ENCODE results near the gene ARHGEF17. TPM values are rescaled to one million over a fixed set of nuclear protein-coding genes. Genes with fewer than 3 reads are reported as not detected.

ARHGEF17 gene
- total and polyA plus RNA-seq, 8 donors = 5.0 to 66.5 (median 33.6) TPM

GRCh38 chr11:73334384-73335203 lies 26.5 kb downstream of the ARHGEF17 start:
- DNase-seq = peak; percentile 65 to 89
- TF ChIP-seq POLR2AphosphoS5 (IDR thresholded peaks at IDR 0.05) = peak in 1 of 3 donors; percentile 61
- no peak for TF ChIP-seq CTCF (IDR thresholded peaks at IDR 0.05)
- Histone ChIP-seq H3K27me3 (no peaks in the 10 kb centered on the region), H3K4me3 (no peak overlapping the region), H3K36me3 (peaks cover 0 to 9% (median 0%) of the 10 kb centered on the region in 4 donors), H3K9me3 (no peaks in the 10 kb centered on the region), H3K4me1 (peaks cover 37 to 87% (median 63%) of the 10 kb centered on the region in 4 donors), H3K27ac (peak overlapping the region; percentile 31 to 80 (median 70))
- 35 to 45% (median 38%) methylated on average over 6 of the region's 6 CpGs for WGBS, 5 donors
- intact Hi-C loops (cut with DNase I; ENCODE audit: low total_unique reads) = loop anchor here (5.0 kb wide), 1 partner anchor 32 kb away; no protein-coding TSS in a partner anchor

GRCh38 chr11:73335204-73335923 lies 27.3 kb downstream of the ARHGEF17 start:
- Histone ChIP-seq H3K4me3 (no peak overlapping the region), H3K27ac (peak overlapping the region in 4 of 5 donors; percentile 42 to 80 (median 72)), H3K36me3 (peaks cover 0 to 9% (median 0%) of the 10 kb centered on the region in 4 donors), H3K4me1 (peaks cover 37 to 86% (median 62%) of the 10 kb centered on the region in 4 donors), H3K9me3 (no peaks in the 10 kb centered on the region), H3K27me3 (no peaks in the 10 kb centered on the region)
- intact Hi-C loops (cut with DNase I; ENCODE audit: low total_unique reads) = loop anchor here (5.0 kb wide), 1 partner anchor 33 kb away; no protein-coding TSS in a partner anchor
- 7 to 18% (median 14%) methylated on average over 3 to 4 of the region's 4 CpGs for WGBS, 5 donors
- DNase-seq = peak; percentile 87 to 94
- TF ChIP-seq POLR2AphosphoS5 (IDR thresholded peaks at IDR 0.05) = peak in 1 of 3 donors; percentile 70
- TF ChIP-seq POLR2A (IDR thresholded peaks at IDR 0.05) = no peak
- peak in 6 of 7 experiments; percentile 24 to 99 (median 96) for TF ChIP-seq CTCF (IDR thresholded peaks at IDR 0.05)
- no peak for TF ChIP-seq EP300 (IDR thresholded peaks at IDR 0.05)

GRCh38 chr11:73337846-73338245 lies 29.8 kb downstream of the ARHGEF17 start:
- 81 to 92% (median 91%) methylated on average over 2 of the region's 2 CpGs; no CpG with 5 or more reads in 1 of the 5 donors for WGBS, 5 donors
- Histone ChIP-seq H3K4me3 (no peak overlapping the region), H3K27me3 (no peaks in the 10 kb centered on the region), H3K9me3 (no peaks in the 10 kb centered on the region), H3K36me3 (peaks cover 0 to 9% (median 0%) of the 10 kb centered on the region in 4 donors), H3K4me1 (peaks cover 30 to 75% (median 53%) of the 10 kb centered on the region in 4 donors), H3K27ac (peak overlapping the region in 3 of 5 donors; percentile 14 to 65 (median 17))
- intact Hi-C loops (cut with DNase I; ENCODE audit: low total_unique reads) = loop anchor here (5.0 kb wide), 1 partner anchor 36 kb away; no protein-coding TSS in a partner anchor
- DNase-seq = no peak
- no peak for TF ChIP-seq EP300 (IDR thresholded peaks at IDR 0.05)
- no peak for TF ChIP-seq CTCF (IDR thresholded peaks at IDR 0.05)
- TF ChIP-seq POLR2A (IDR thresholded peaks at IDR 0.05) = no peak

- intact Hi-C loops (cut with DNase I; ENCODE audit: low total_unique reads) = loop anchor here (5.0 kb wide), 1 partner anchor 36 kb away; no protein-coding TSS in a partner anchor
- no peaks in the 10 kb centered on the region for H3K27me3 ChIP-seq
- peaks cover 0 to 9% (median 0%) of the 10 kb centered on the region in 4 donors for H3K36me3 ChIP-seq
- peak overlapping the region in 2 of 5 donors; percentile 14 to 65 for H3K27ac ChIP-seq
- no peak for TF ChIP-seq POLR2AphosphoS5 (IDR thresholded peaks at IDR 0.05)
- no peak for TF ChIP-seq EP300 (IDR thresholded peaks at IDR 0.05)
- no peak for TF ChIP-seq POLR2A (IDR thresholded peaks at IDR 0.05)
- TF ChIP-seq CTCF (IDR thresholded peaks at IDR 0.05) = no peak
- H3K4me3 ChIP-seq = no peak overlapping the region
- 73 to 93% (median 81%) methylated on average over 3 to 4 of the region's 4 CpGs for WGBS, 5 donors
- no peak for DNase-seq
- peaks cover 34 to 75% (median 55%) of the 10 kb centered on the region in 4 donors for H3K4me1 ChIP-seq
- no peaks in the 10 kb centered on the region for H3K9me3 ChIP-seq
Measured at GRCh38 chr11:73338279-73338678, 30.2 kb downstream of the ARHGEF17 start.

Data from stomach (tissue), 9 donors.